IMR-90 (cell line): ENCODE measurements around the gene WIPI1. TPM values are rescaled to one million over a fixed set of nuclear protein-coding genes. Genes with fewer than 3 reads are reported as not detected.

Experiments used
- ATAC-seq: fragments of 200-7000 bp; cut with Tn5 transposase; 2 replicates; pipeline ENCODE4 v1.9.1; 2020; ENCODE audit warnings: low read depth, mild to moderate bottlenecking, moderate library complexity
- BruUV-seq: library from RNA; stranded (reverse); fragments of 400-500 nt; replicated peaks from 2 replicates; lab custom pipeline; 2021; lab: Mats Ljungman, UMichigan
- CTCF ChIA-PET: fragments of 300-600 bp; formaldehyde crosslinking; extraction: SDS; loops from one replicate; lab custom pipeline; 2021; ENCODE audit warnings: antibody characterized with exemption; lab: Yijun Ruan, JAX
- POLR2A ChIA-PET: fragments of 300-600 bp; sonication (Branson Sonifier 250); formaldehyde crosslinking; loops from one replicate; lab custom pipeline; 2022; ENCODE audit warnings: antibody characterized with exemption; ENCODE audit not compliant: unreplicated experiment; lab: Charles Lee
- DNase-seq: peaks from one replicate; pipeline ENCODE4 v3.0.0; 2013
- H2AFZ ChIP-seq: replicated peaks from 2 replicates; pipeline ENCODE3; 2013; ENCODE audit warnings: low read length, mild to moderate bottlenecking; ENCODE audit not compliant: poor library complexity
- H2AK5ac ChIP-seq: 2 replicates; pipeline ENCODE4 v1.6.1; 2013; ENCODE audit warnings: low read depth, low read length, inconsistent platforms
- H2AK9ac ChIP-seq: replicated peaks from 2 replicates; pipeline ENCODE3; 2013; ENCODE audit warnings: mild to moderate bottlenecking, low read depth, low read length, moderate library complexity; ENCODE audit not compliant: poor library complexity
- H2BK120ac ChIP-seq: 2 replicates; pipeline ENCODE4 v1.6.1; 2013; ENCODE audit warnings: low read depth, low read length, inconsistent platforms
- H2BK15ac ChIP-seq: 3 replicates; pipeline ENCODE4 v1.6.1; 2013; ENCODE audit warnings: low read depth, low read length, inconsistent platforms
- H2BK20ac ChIP-seq: 2 replicates; pipeline ENCODE4 v1.6.1; 2013; ENCODE audit warnings: low read depth, mild to moderate bottlenecking, inconsistent platforms, low read length, moderate library complexity
- H2BK5ac ChIP-seq: 2 replicates; pipeline ENCODE4 v1.6.1; 2013; ENCODE audit warnings: mild to moderate bottlenecking, low read depth, low read length, inconsistent platforms; ENCODE audit not compliant: poor library complexity, severe bottlenecking
- H3K14ac ChIP-seq: replicated peaks from 2 replicates; pipeline ENCODE4 v1.6.1; 2013; ENCODE audit warnings: low read depth, low read length, inconsistent platforms
- H3K18ac ChIP-seq: 2 replicates; pipeline ENCODE4 v1.6.1; 2013; ENCODE audit warnings: low read depth, low read length, control low read depth
- H3K23ac ChIP-seq: 2 replicates; pipeline ENCODE4 v1.6.1; 2013; ENCODE audit warnings: low read depth, low read length, inconsistent platforms
- H3K27ac ChIP-seq: 2 replicates; pipeline ENCODE4 v1.5.1; 2013; ENCODE audit warnings: mild to moderate bottlenecking, control low read depth, low read length; ENCODE audit not compliant: insufficient read depth
- H3K27me3 ChIP-seq: 2 replicates; pipeline ENCODE4 v1.6.1; 2013; ENCODE audit warnings: low read length; ENCODE audit not compliant: control insufficient read depth, insufficient read depth
- H3K36me3 ChIP-seq: 2 replicates; pipeline ENCODE4 v1.6.1; 2013; ENCODE audit warnings: low read length, mixed read lengths; ENCODE audit not compliant: control insufficient read depth, insufficient read depth
- H3K4ac ChIP-seq: 2 replicates; pipeline ENCODE4 v1.6.1; 2013; ENCODE audit warnings: low read depth, low read length, inconsistent platforms
- H3K4me1 ChIP-seq: 2 replicates; pipeline ENCODE4 v1.6.1; 2013; ENCODE audit warnings: low read length, mixed read lengths; ENCODE audit not compliant: control insufficient read depth, insufficient read depth
- H3K4me2 ChIP-seq: 2 replicates; pipeline ENCODE4 v1.6.1; 2013; ENCODE audit warnings: low read depth, mild to moderate bottlenecking, control low read depth, low read length, moderate library complexity
- H3K4me3 ChIP-seq: 2 replicates; pipeline ENCODE4 v1.5.1; 2013; ENCODE audit warnings: low read depth, mild to moderate bottlenecking, control low read depth, low read length, moderate library complexity; ENCODE audit not compliant: insufficient read depth
- H3K56ac ChIP-seq: 2 replicates; pipeline ENCODE4 v1.6.1; 2013; ENCODE audit warnings: low read length, inconsistent platforms; ENCODE audit not compliant: insufficient read depth; ENCODE audit errors: extremely low read depth
- H3K79me1 ChIP-seq, 2 experiments: 2 replicates each; pipeline ENCODE4 v1.6.1; 2013; ENCODE audit warnings: low read length in 2 of 2, inconsistent platforms in 1 of 2, low read depth in 1 of 2
- H3K9ac ChIP-seq: 2 replicates; pipeline ENCODE4 v1.6.1; 2013; ENCODE audit warnings: low read depth, low read length, control low read depth
- H3K9me1 ChIP-seq: 2 replicates; pipeline ENCODE4 v1.6.1; 2013; ENCODE audit warnings: low read length, inconsistent platforms; ENCODE audit not compliant: insufficient read depth
- H3K9me3 ChIP-seq: 2 replicates; pipeline ENCODE4 v1.6.1; 2013; ENCODE audit warnings: low read length; ENCODE audit not compliant: control insufficient read depth, insufficient read depth
- H4K20me1 ChIP-seq: 2 replicates; pipeline ENCODE4 v1.6.1; 2013; ENCODE audit warnings: low read length, inconsistent platforms; ENCODE audit not compliant: insufficient read depth
- H4K5ac ChIP-seq: 2 replicates; pipeline ENCODE4 v1.6.1; 2013; ENCODE audit warnings: mild to moderate bottlenecking, low read depth, low read length, control low read depth
- H4K8ac ChIP-seq, 2 experiments: 2 replicates each; pipeline ENCODE4 v1.6.1; 2013; ENCODE audit warnings: low read depth in 2 of 2, low read length in 2 of 2, control low read depth in 1 of 2, inconsistent platforms in 1 of 2
- H4K91ac ChIP-seq: 2 replicates; pipeline ENCODE4 v1.6.1; 2013; ENCODE audit warnings: low read depth, low read length, inconsistent platforms; ENCODE audit not compliant: insufficient read depth
- BHLHE40 ChIP-seq: fragments of 150-350 bp; IDR thresholded peaks from 2 replicates; pipeline ENCODE4 v1.6.1; 2016; ENCODE audit warnings: mild to moderate bottlenecking, low read depth, low read length
- CEBPB ChIP-seq: IDR thresholded peaks from 2 replicates; pipeline ENCODE4 v1.6.1; 2012; ENCODE audit warnings: low read depth, low read length, improper control_type of control experiment
- CHD1 ChIP-seq: IDR thresholded peaks from 2 replicates; pipeline ENCODE4 v1.6.1; 2012; ENCODE audit warnings: low read depth, low read length, improper control_type of control experiment
- CTCF ChIP-seq: conservative IDR thresholded peaks from 2 replicates; pipeline ENCODE4 v1.5.1; 2012; ENCODE audit warnings: mild to moderate bottlenecking, low read depth, low read length, improper control_type of control experiment
- ELK1 ChIP-seq: fragments of 150-350 bp; IDR thresholded peaks from 2 replicates; pipeline ENCODE4 v1.6.1; 2016; ENCODE audit warnings: low read depth, mild to moderate bottlenecking, low read length, moderate library complexity, borderline replicate concordance
- FOS ChIP-seq: fragments of 150-350 bp; IDR thresholded peaks from 2 replicates; pipeline ENCODE4 v1.6.1; 2016; ENCODE audit warnings: low read depth, low read length
- MAFK ChIP-seq: IDR thresholded peaks from 2 replicates; pipeline ENCODE4 v1.6.1; 2012; ENCODE audit warnings: low read depth, low read length, improper control_type of control experiment
- MAZ ChIP-seq: IDR thresholded peaks from 2 replicates; pipeline ENCODE4 v1.6.1; 2012; ENCODE audit warnings: low read depth, mild to moderate bottlenecking, low read length, improper control_type of control experiment, moderate library complexity, borderline replicate concordance
- MXI1 ChIP-seq: IDR thresholded peaks from 2 replicates; pipeline ENCODE4 v1.6.1; 2012; ENCODE audit warnings: low read depth, mild to moderate bottlenecking, low read length, moderate library complexity, borderline replicate concordance
- RAD21 ChIP-seq: IDR thresholded peaks from 2 replicates; pipeline ENCODE4 v1.6.1; 2012; ENCODE audit warnings: low read length, improper control_type of control experiment
- RCOR1 ChIP-seq: IDR thresholded peaks from 2 replicates; pipeline ENCODE4 v1.6.1; 2012; ENCODE audit warnings: mild to moderate bottlenecking, low read length, improper control_type of control experiment; ENCODE audit not compliant: insufficient replicate concordance
- RFX5 ChIP-seq: IDR thresholded peaks from 2 replicates; pipeline ENCODE4 v1.8.0; 2012; ENCODE audit warnings: low read depth, mild to moderate bottlenecking, low read length, moderate library complexity
- WGBS, 2 experiments: methylation state at CpG; one replicate each; pipeline versions ENCODE4 v1.1.5 to v1.1.7; 2013; ENCODE audit warnings: missing lambda C conversion rate in 2 of 2; ENCODE audit not compliant: insufficient read length in 1 of 2; ENCODE audit errors: extremely low coverage in 2 of 2; 5-methylcytosine and 5-hydroxymethylcytosine counted together
- dilution Hi-C: fragments of 300-500 bp; cut with HindIII; formaldehyde crosslinking; loops from one replicate; pipeline ENCODE4 v1.14.3; 2018; ENCODE audit warnings: low sequenced_read_pairs; ENCODE audit not compliant: unreplicated experiment
- in situ Hi-C: fragments of 300-500 bp; cut with MboI; formaldehyde crosslinking; loops from 3 replicates; pipeline ENCODE4 v1.14.3; 2019; ENCODE audit warnings: low sequenced_read_pairs, inconsistent platforms, mixed read lengths
- intact Hi-C: fragments of 100-400 bp; cut with micrococcal nuclease; formaldehyde crosslinking; loops from 2 replicates; pipeline ENCODE4 v1.10.0; 2022
- polyA plus RNA-seq, 3 experiments: library from polyadenylated mRNA; depleted of rRNA; stranded (reverse); fragments of >200 nt; gene quantifications; 2 replicates each; pipeline ENCODE4 v1.2.3, GENCODE V29; 2012; ENCODE audit warnings: low replicate concordance in 1 of 3
- total RNA-seq: library from RNA; depleted of rRNA; stranded (reverse); fragments of >200 nt; gene quantifications from 2 replicates; pipeline ENCODE4 v1.2.3, GENCODE V29; 2012
- TF ChIP-seq, protein P1 (sequence below): fragments of 150-350 bp; IDR thresholded peaks from 2 replicates; pipeline ENCODE4 v1.6.1; 2017; ENCODE audit warnings: mild to moderate bottlenecking, antibody characterized with exemption, low read length, low read depth

The WIPI1 gene
- total and polyA plus RNA-seq, 2 of the 4 experiments (the other 2 are of a cell fraction) = 78.6 to 129 TPM

DNA sequence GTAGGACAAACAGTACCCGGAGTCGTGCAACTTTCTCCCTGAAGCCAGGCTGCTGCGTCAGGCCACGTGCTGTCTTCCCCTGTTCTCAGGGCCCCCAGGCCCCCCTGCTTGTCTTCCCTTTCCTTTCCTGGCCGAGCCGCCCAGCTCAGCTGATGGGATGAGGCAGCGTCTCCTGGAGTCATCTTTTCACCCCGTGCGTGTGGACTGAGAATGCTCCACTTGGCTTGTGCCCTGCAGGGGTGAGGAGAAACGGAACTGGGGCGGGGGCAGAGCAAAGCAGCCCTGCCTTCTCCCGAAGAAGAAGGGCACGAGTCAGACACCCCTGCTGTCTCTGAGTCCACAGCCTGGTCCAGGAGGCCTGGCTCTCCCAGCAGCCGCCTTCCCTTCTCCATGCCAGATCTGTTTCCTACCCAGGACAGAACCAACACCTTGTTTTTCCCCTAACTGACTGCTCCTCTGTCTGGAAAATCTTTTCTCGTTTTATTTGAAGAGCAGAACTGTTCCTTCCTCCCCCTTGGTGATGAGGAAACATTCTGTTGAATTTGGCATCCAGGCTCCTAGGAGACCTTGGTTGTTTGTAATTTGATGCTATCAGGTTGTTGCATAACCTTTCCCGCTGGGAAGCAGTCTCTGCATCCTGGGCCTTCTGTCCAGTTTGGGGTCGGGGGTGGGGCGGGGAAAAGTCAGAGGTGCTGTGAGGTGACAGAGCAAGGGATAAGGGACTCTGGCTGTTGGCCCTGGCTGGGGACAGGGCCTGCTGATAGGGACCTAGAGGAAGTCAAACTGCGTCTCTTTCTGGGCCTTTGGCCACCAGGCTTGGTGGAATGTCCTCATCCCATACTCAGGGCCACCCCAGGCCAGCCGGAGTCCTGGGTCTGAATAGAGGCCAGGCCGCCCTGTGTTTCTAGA is 78.8 kb downstream of the WIPI1 start:
- Histone ChIP-seq H3K4me1 (peaks cover 25% of the 10 kb centered on the region), H3K4me2 (peak overlapping the region; percentile 52), H4K20me1 (no peaks in the 10 kb centered on the region), H2BK15ac (peak overlapping the region; percentile 95; the same call in 2 of the 3 replicates), H3K56ac (peak overlapping the region; percentile 75), H3K9me1 (peaks cover 27% of the 10 kb centered on the region), H2BK120ac (peak overlapping the region; percentile 89), H2AK5ac (peak overlapping the region; percentile 88), H3K27ac (peak overlapping the region; percentile 93), H3K4me3 (no peak overlapping the region), H2AFZ (peak overlapping the region; percentile 84), H4K8ac (peak overlapping the region; percentile 83 to 90), H3K4ac (peak overlapping the region; percentile 94), H3K9ac (peak overlapping the region; percentile 58), H3K23ac (peak overlapping the region; percentile 80; the same call in 1 of the 2 replicates), H2BK5ac (peak overlapping the region; percentile 91), H4K91ac (peak overlapping the region; percentile 94), H4K5ac (peak overlapping the region; percentile 86), H2BK20ac (peak overlapping the region; percentile 90), H3K18ac (peak overlapping the region; percentile 87), H2AK9ac (peak overlapping the region; percentile 65), H3K79me1 (no peaks in the 10 kb centered on the region), H3K27me3 (no peaks in the 10 kb centered on the region), H3K9me3 (no peaks in the 10 kb centered on the region), H3K14ac (peak overlapping the region; percentile 79), H3K36me3 (no peaks in the 10 kb centered on the region)
- intact Hi-C loops = no loop called here
- 17% methylated on average over 8 of the region's 21 CpGs; no CpG with 5 or more reads in 1 of the 2 experiments for WGBS, 2 experiments
- ChIA-PET CTCF (no interaction called here), POLR2A (no interaction called here)
- in situ Hi-C loops = no loop called here
- BruUV-seq = no TSS peak
- ATAC-seq (peak; percentile 79), DNase-seq (peak; percentile 94)
- dilution Hi-C loops = no loop called here
- TF ChIP-seq RAD21 (peak; percentile 9; the same call in 1 of the 2 replicates), MAZ (peak; percentile 86), MXI1 (peak; percentile 60; the same call in 1 of the 2 replicates), CHD1 (peak; percentile 90; the same call in 1 of the 2 replicates), MAFK (peak; percentile 43; the same call in 1 of the 2 replicates), ELK1 (no peak; the same call in 1 of the 2 replicates), FOS (peak; percentile 70), CEBPB (peak; percentile 97), RFX5 (no peak), CTCF (no peak), BHLHE40 (peak; percentile 87), RCOR1 (peak; percentile 8)
- TF ChIP-seq, protein P1, sequence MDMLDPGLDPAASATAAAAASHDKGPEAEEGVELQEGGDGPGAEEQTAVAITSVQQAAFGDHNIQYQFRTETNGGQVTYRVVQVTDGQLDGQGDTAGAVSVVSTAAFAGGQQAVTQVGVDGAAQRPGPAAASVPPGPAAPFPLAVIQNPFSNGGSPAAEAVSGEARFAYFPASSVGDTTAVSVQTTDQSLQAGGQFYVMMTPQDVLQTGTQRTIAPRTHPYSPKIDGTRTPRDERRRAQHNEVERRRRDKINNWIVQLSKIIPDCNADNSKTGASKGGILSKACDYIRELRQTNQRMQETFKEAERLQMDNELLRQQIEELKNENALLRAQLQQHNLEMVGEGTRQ = peak; percentile 92
